ENCODE data around the gene UMOD.
"Not testable (repeated sequence)": the region's sequence is repeated elsewhere in the genome, so short reads cannot be mapped to it uniquely, and the experiment has no call there.

The UMOD gene

GRCh38 chr16:20363191-20363590 is 10.7 kb upstream of the UMOD start:
- no peak for DNase-seq

GRCh38 chr16:20359997-20360396 is 7.5 kb upstream of the UMOD start:
- DNase-seq: no peak

- DNase-seq: no peak
Measured at GRCh38 chr16:20355114-20355782, 2.7 kb upstream of the UMOD start.

- DNase-seq: no peak
Measured at GRCh38 chr16:20353379-20353778, 864 bp upstream of the UMOD start.

GRCh38 chr16:20349615-20350014 is 2.9 kb downstream of the UMOD start:
- DNase-seq: no peak

GRCh38 chr16:20348365-20349185 is 3.9 kb downstream of the UMOD start:
- DNase-seq: no peak

- no peak for DNase-seq
Measured at GRCh38 chr16:20347666-20348364, 4.7 kb downstream of the UMOD start.

GRCh38 chr16:20344611-20345010 is 7.9 kb downstream of the UMOD start:
- no peak for DNase-seq

- DNase-seq: no peak
Measured at GRCh38 chr16:20339744-20340143, 12.8 kb downstream of the UMOD start.

GRCh38 chr16:20336955-20337354 is 15.6 kb downstream of the UMOD start:
- no peak for DNase-seq

GRCh38 chr16:20334396-20334795 is 18.1 kb downstream of the UMOD start:
- no peak for DNase-seq

GRCh38 chr16:20333120-20333519 is 19.4 kb downstream of the UMOD start:
- DNase-seq: no peak

GRCh38 chr16:20332411-20332810 is 20.1 kb downstream of the UMOD start:
- no peak for DNase-seq

- DNase-seq: no peak
Measured at GRCh38 chr16:20331635-20332034, 20.9 kb downstream of the UMOD start.

- no peak for DNase-seq
Measured at GRCh38 chr16:20329392-20330138, 22.9 kb downstream of the UMOD start.

- DNase-seq: no peak
Measured at GRCh38 chr16:20327444-20328041, 25.0 kb downstream of the UMOD start, which contains the start of gene GP2. GP2 (minus strand) TSS chr16:20327513; CDS start chr16:20326431, 1,082 bp downstream.

GRCh38 chr16:20326321-20326720 is 26.2 kb downstream of the UMOD start:
- no peak for DNase-seq

GRCh38 chr16:20325005-20325404 is 27.5 kb downstream of the UMOD start:
- no peak for DNase-seq

GRCh38 chr16:20323591-20324117 is 28.9 kb downstream of the UMOD start:
- DNase-seq: no peak

- DNase-seq: no peak
Measured at GRCh38 chr16:20322696-20323095, 29.8 kb downstream of the UMOD start.

GRCh38 chr16:20321671-20322070 is 30.8 kb downstream of the UMOD start:
- no peak for DNase-seq

GRCh38 chr16:20321051-20321450 is 31.5 kb downstream of the UMOD start:
- DNase-seq: not testable (repeated sequence)
